ENCODE results near the gene CHST9.

The CHST9 gene

GRCh38 chr18:27214831-27215230 lies 29.7 kb upstream of the CHST9 start:
- DNase-seq (ENCODE audit: extremely low read depth, low read depth) = no peak
- TF ChIP-seq CTCF (IDR thresholded peaks at IDR 0.05; ENCODE audit: low read depth, low read length, missing control alignments) = no peak
- H3K4me3 ChIP-seq (replicated peaks; ENCODE audit: low read depth, low read length) = no peak overlapping the region

- no peak overlapping the region for H3K4me3 ChIP-seq (replicated peaks; ENCODE audit: low read depth, low read length)
- TF ChIP-seq CTCF (IDR thresholded peaks at IDR 0.05; ENCODE audit: low read depth, low read length, missing control alignments) = no peak
- DNase-seq (ENCODE audit: extremely low read depth, low read depth) = no peak
Measured at GRCh38 chr18:27213123-27213717, 28.1 kb upstream of the CHST9 start.

- H3K4me3 ChIP-seq (replicated peaks; ENCODE audit: low read depth, low read length) = no peak overlapping the region
- no peak for DNase-seq (ENCODE audit: extremely low read depth, low read depth)
- TF ChIP-seq CTCF (IDR thresholded peaks at IDR 0.05; ENCODE audit: low read depth, low read length, missing control alignments) = no peak
Measured at GRCh38 chr18:27211569-27211968, 26.5 kb upstream of the CHST9 start.

GRCh38 chr18:27206411-27206810 lies 21.3 kb upstream of the CHST9 start:
- no peak overlapping the region for H3K4me3 ChIP-seq (replicated peaks; ENCODE audit: low read depth, low read length)
- no peak for DNase-seq (ENCODE audit: extremely low read depth, low read depth)

GRCh38 chr18:27202741-27203140 lies 17.6 kb upstream of the CHST9 start:
- no peak overlapping the region for H3K4me3 ChIP-seq (replicated peaks; ENCODE audit: low read depth, low read length)
- no peak for TF ChIP-seq CTCF (IDR thresholded peaks at IDR 0.05; ENCODE audit: low read depth, low read length, missing control alignments)
- no peak for DNase-seq (ENCODE audit: extremely low read depth, low read depth)

More at GRCh38 chr18:27206411-27206810, 21.3 kb upstream of the CHST9 start:
- no peak for TF ChIP-seq CTCF (IDR thresholded peaks at IDR 0.05; ENCODE audit: low read depth, low read length, missing control alignments)

GRCh38 chr18:27198036-27198435 lies 12.9 kb upstream of the CHST9 start:
- DNase-seq (ENCODE audit: extremely low read depth, low read depth) = no peak
- H3K4me3 ChIP-seq (replicated peaks; ENCODE audit: low read depth, low read length) = no peak overlapping the region
- TF ChIP-seq CTCF (IDR thresholded peaks at IDR 0.05; ENCODE audit: low read depth, low read length, missing control alignments) = no peak

- no peak for TF ChIP-seq CTCF (IDR thresholded peaks at IDR 0.05; ENCODE audit: low read depth, low read length, missing control alignments)
- no peak overlapping the region for H3K4me3 ChIP-seq (replicated peaks; ENCODE audit: low read depth, low read length)
Measured at GRCh38 chr18:27188309-27188708, 3.2 kb upstream of the CHST9 start.

More at GRCh38 chr18:27188309-27188708, 3.2 kb upstream of the CHST9 start:
- DNase-seq (ENCODE audit: extremely low read depth, low read depth) = no peak

All from HFF-Myc (cell line).